H1 (cell line): ENCODE results near the gene ARHGEF11. TPM values are rescaled to one million over a fixed set of nuclear protein-coding genes. Genes with fewer than 3 reads are reported as not detected.

Experiments used
- CHD7 ChIP-seq: fragments of 300-600 bp; sonication (generic); IDR thresholded peaks from 2 replicates; pipeline ENCODE4 v1.7.1; 2012; ENCODE audit warnings: low read length, moderate library complexity, mild to moderate bottlenecking, inconsistent platforms; ENCODE audit not compliant: insufficient replicate concordance
- CREB1 ChIP-seq: IDR thresholded peaks from 2 replicates; pipeline ENCODE4 v1.6.1; 2012; ENCODE audit warnings: inconsistent platforms
- HDAC6 ChIP-seq: IDR thresholded peaks from one replicate; pipeline ENCODE4 v1.7.1; 2012; ENCODE audit warnings: low read depth, mild to moderate bottlenecking, inconsistent platforms, low read length, moderate library complexity
- JUN ChIP-seq: IDR thresholded peaks from 2 replicates; pipeline ENCODE4 v1.6.1; 2011; ENCODE audit warnings: low read depth, mild to moderate bottlenecking, improper control_type of control experiment, low read length
- JUND ChIP-seq: IDR thresholded peaks from 2 replicates; pipeline ENCODE4 v1.6.1; 2011; ENCODE audit warnings: mild to moderate bottlenecking, improper control_type of control experiment, low read length
- PHF8 ChIP-seq: fragments of 200-600 bp; sonication (generic); conservative IDR thresholded peaks from 2 replicates; pipeline ENCODE4 v1.7.1; 2012; ENCODE audit warnings: low read depth, mild to moderate bottlenecking, inconsistent platforms, low read length, moderate library complexity
- RAD21 ChIP-seq, 2 experiments: IDR thresholded peaks in 1 of 2; conservative IDR thresholded peaks in 1 of 2; 2 replicates each; pipeline ENCODE4 v1.6.1; 2011; ENCODE audit warnings: low read depth in 2 of 2, low read length in 2 of 2, improper control_type of control experiment in 1 of 2, inconsistent platforms in 1 of 2, mild to moderate bottlenecking in 1 of 2, moderate library complexity in 1 of 2
- RNF2 ChIP-seq: fragments of 200-900, 300-1000 bp; sonication (generic); IDR thresholded peaks from 2 replicates; pipeline ENCODE4 v1.7.1; 2016; ENCODE audit warnings: borderline replicate concordance, low read depth, mild to moderate bottlenecking, antibody characterized with exemption, low read length; ENCODE audit not compliant: poor library complexity, severe bottlenecking; ENCODE audit errors: missing control alignments
- TCF12 ChIP-seq: IDR thresholded peaks from 2 replicates; pipeline ENCODE4 v1.6.1; 2011; ENCODE audit warnings: low read depth, mild to moderate bottlenecking, low read length
- polyA plus RNA-seq, 7 experiments: library from polyadenylated mRNA; depleted of rRNA in 3 of 7; stranded (reverse) in 5 of 7; unstranded in 2 of 7; fragments of >200 nt in 5 of 7; fragments of 200-250 nt in 2 of 7; gene quantifications; 1 replicate in 5 of 7; 2 replicates in 1 of 7; 4 replicates in 1 of 7; pipeline versions ENCODE4 v1.2.1 to v1.2.3, GENCODE V29; 2011 to 2013; ENCODE audit warnings: missing spikeins in 2 of 7, mixed read lengths in 2 of 7
- total RNA-seq: library from RNA; stranded (reverse); fragmentation: NEBNext Ultra II Directional; extraction: Animal tissue kit (Norgen Biotek cat#: 25700); gene quantifications from 2 replicates; pipeline ENCODE4 v1.2.1, GENCODE V29; 2021

ARHGEF11 gene
- total and polyA plus RNA-seq, 2 of the 8 experiments (the other 6 are each of a cell fraction or from before 2014, with no cell fraction given), result 19.9 to 33.1 TPM

DNA sequence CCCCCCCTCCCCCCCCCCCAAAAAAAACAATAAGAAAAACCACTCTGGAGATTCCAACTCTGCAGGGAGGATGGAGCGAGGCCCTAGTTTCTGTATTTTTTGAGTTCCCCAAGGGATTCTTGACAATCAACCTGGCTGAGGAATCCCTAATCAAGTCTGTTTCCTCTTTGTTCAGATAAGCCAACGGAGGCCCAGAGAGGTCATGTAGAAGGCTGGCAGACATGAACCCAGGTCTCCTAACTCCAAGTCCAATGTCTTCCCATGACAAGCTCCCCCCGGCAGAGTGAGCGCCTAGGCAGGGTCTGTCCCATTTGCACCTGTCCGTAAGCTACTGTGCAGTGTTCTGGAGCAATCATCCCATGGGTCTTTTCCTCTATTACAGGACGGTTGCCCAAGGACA lies 85.6 kb downstream of the ARHGEF11 start (continued):
- TF ChIP-seq CHD7, result no peak
- no peak for TF ChIP-seq RNF2
- TF ChIP-seq TCF12, result no peak
- no peak for TF ChIP-seq PHF8
- TF ChIP-seq RAD21 (IDR thresholded peaks at IDR 0.05 in 1 of 2, conservative IDR thresholded peaks at IDR 0.05 in 1 of 2; ENCODE audit: low read depth in 2 of 2, low read length in 2 of 2), result no peak
- no peak for TF ChIP-seq CREB1
- no peak for TF ChIP-seq JUND
- TF ChIP-seq HDAC6, result no peak
- no peak for TF ChIP-seq JUN
